WTC11 (cell line): Measurements from ENCODE around the gene MYNN. TPM values are rescaled to one million over a fixed set of nuclear protein-coding genes. Genes with fewer than 3 reads are reported as not detected.

Experiments
- ATAC-seq: fragments of 200-7000 bp; cut with Tn5 transposase; 2 replicates; pipeline ENCODE4 v1.10.0; 2021; ENCODE audit warnings: mild to moderate bottlenecking, moderate library complexity
- CTCF ChIA-PET: fragments of 300-600 bp; sonication (Branson Sonifier 250); formaldehyde crosslinking; loops from one replicate; lab custom pipeline; 2021; ENCODE audit warnings: antibody characterized with exemption; lab: Charles Lee
- POLR2A ChIA-PET: fragments of 350-600 bp; sonication (Branson Sonifier 250); formaldehyde crosslinking; loops from one replicate; lab custom pipeline; 2021; ENCODE audit warnings: antibody characterized with exemption; lab: Charles Lee
- DNase-seq: peaks from one replicate; pipeline ENCODE4 v3.0.0; 2021; ENCODE audit warnings: low spot score
- H3K27ac Mint-ChIP-seq: 2 replicates; pipeline ENCODE4 v1.8.0; 2021; ENCODE audit warnings: mixed read lengths
- H3K27me3 Mint-ChIP-seq: 2 replicates; pipeline ENCODE4 v1.8.0; 2021; ENCODE audit warnings: low read depth, mild to moderate bottlenecking, moderate library complexity, mixed read lengths
- H3K36me3 Mint-ChIP-seq: 2 replicates; pipeline ENCODE4 v1.8.0; 2021; ENCODE audit warnings: mixed read lengths
- H3K4me1 Mint-ChIP-seq: 2 replicates; pipeline ENCODE4 v1.8.0; 2022; ENCODE audit warnings: mixed read lengths
- H3K4me3 Mint-ChIP-seq: 2 replicates; pipeline ENCODE4 v1.8.0; 2021; ENCODE audit warnings: mild to moderate bottlenecking, moderate library complexity, mixed read lengths
- H3K9me3 Mint-ChIP-seq: 2 replicates; pipeline ENCODE4 v1.8.0; 2021; ENCODE audit warnings: mixed read lengths
- ARID4B ChIP-seq: sonication (generic); formaldehyde crosslinking; IDR thresholded peaks from 2 replicates; pipeline ENCODE4 v1.8.0; 2023; ENCODE audit warnings: missing genetic modification reagents, mild to moderate bottlenecking, borderline replicate concordance
- E2F1 ChIP-seq: sonication (generic); formaldehyde crosslinking; IDR thresholded peaks from 2 replicates; pipeline ENCODE4 v1.8.0; 2022; ENCODE audit warnings: mild to moderate bottlenecking, missing genetic modification reagents
- ESRRA ChIP-seq: sonication (generic); formaldehyde crosslinking; IDR thresholded peaks from 2 replicates; pipeline ENCODE4 v1.8.1; 2022; ENCODE audit warnings: mild to moderate bottlenecking, missing genetic modification reagents, borderline replicate concordance
- FOXK1 ChIP-seq: sonication (generic); formaldehyde crosslinking; IDR thresholded peaks from 2 replicates; pipeline ENCODE4 v1.8.0; 2022; ENCODE audit warnings: mild to moderate bottlenecking, moderate library complexity, missing genetic modification reagents
- GTF2I ChIP-seq: fragments of 250-450 bp; sonication (Bioruptor Pico); conservative IDR thresholded peaks from 2 replicates; pipeline ENCODE4 v1.4.0; 2021; ENCODE audit warnings: mild to moderate bottlenecking
- HMGA2 ChIP-seq: fragments of 250-450 bp; sonication (Bioruptor Pico); IDR thresholded peaks from 2 replicates; pipeline ENCODE4 v1.4.0; 2021; ENCODE audit warnings: mild to moderate bottlenecking, moderate library complexity
- JAZF1 ChIP-seq: fragments of 250-450 bp; sonication (Bioruptor Pico); IDR thresholded peaks from 2 replicates; pipeline ENCODE4 v1.9.0; 2021; ENCODE audit warnings: moderate library complexity, mild to moderate bottlenecking, inconsistent platforms
- JUN ChIP-seq: sonication (generic); formaldehyde crosslinking; IDR thresholded peaks from 2 replicates; pipeline ENCODE4 v1.8.0; 2023; ENCODE audit warnings: mild to moderate bottlenecking, missing genetic modification reagents
- OVOL2 ChIP-seq: fragments of 250-450 bp; sonication (Bioruptor Pico); IDR thresholded peaks from 2 replicates; pipeline ENCODE4 v1.9.0; 2021; ENCODE audit warnings: mild to moderate bottlenecking, borderline replicate concordance
- PRDM15 ChIP-seq: sonication (generic); formaldehyde crosslinking; IDR thresholded peaks from 2 replicates; pipeline ENCODE4 v1.8.0; 2022; ENCODE audit warnings: missing genetic modification reagents
- PREB ChIP-seq: sonication (generic); formaldehyde crosslinking; IDR thresholded peaks from 2 replicates; pipeline ENCODE4 v1.8.1; 2022; ENCODE audit warnings: mild to moderate bottlenecking, missing genetic modification reagents, moderate library complexity, borderline replicate concordance
- PRRX2 ChIP-seq: fragments of 250-450 bp; sonication (Bioruptor Pico); IDR thresholded peaks from 2 replicates; pipeline ENCODE4 v1.8.0; 2021; ENCODE audit warnings: mild to moderate bottlenecking
- RELA ChIP-seq: sonication (generic); formaldehyde crosslinking; IDR thresholded peaks from 2 replicates; pipeline ENCODE4 v1.8.1; 2022; ENCODE audit warnings: missing genetic modification reagents, mild to moderate bottlenecking, borderline replicate concordance
- SMAD4 ChIP-seq: sonication (generic); formaldehyde crosslinking; IDR thresholded peaks from 2 replicates; pipeline ENCODE4 v1.8.0; 2022; ENCODE audit warnings: mild to moderate bottlenecking, missing genetic modification reagents
- SP1 ChIP-seq: sonication (generic); formaldehyde crosslinking; conservative IDR thresholded peaks from 2 replicates; pipeline ENCODE4 v1.8.1; 2022; ENCODE audit warnings: missing genetic modification reagents
- TEAD1 ChIP-seq: sonication (generic); formaldehyde crosslinking; IDR thresholded peaks from 2 replicates; pipeline ENCODE4 v1.8.0; 2022; ENCODE audit warnings: mild to moderate bottlenecking, missing genetic modification reagents
- ZBTB21 ChIP-seq: sonication (generic); formaldehyde crosslinking; IDR thresholded peaks from 2 replicates; pipeline ENCODE4 v1.8.1; 2023; ENCODE audit warnings: mild to moderate bottlenecking, missing genetic modification reagents, borderline replicate concordance
- ZNF138 ChIP-seq: sonication (generic); formaldehyde crosslinking; conservative IDR thresholded peaks from 2 replicates; pipeline ENCODE4 v1.8.1; 2022; ENCODE audit warnings: mild to moderate bottlenecking, moderate library complexity, missing genetic modification reagents
- ZNF232 ChIP-seq: sonication (generic); formaldehyde crosslinking; IDR thresholded peaks from 2 replicates; pipeline ENCODE4 v1.8.0; 2022; ENCODE audit warnings: mild to moderate bottlenecking, missing genetic modification reagents
- ZNF281 ChIP-seq: sonication (generic); formaldehyde crosslinking; IDR thresholded peaks from 2 replicates; pipeline ENCODE4 v1.8.0; 2023; ENCODE audit warnings: mild to moderate bottlenecking, missing genetic modification reagents
- ZNF671 ChIP-seq: fragments of 250-450 bp; sonication (Bioruptor Pico); IDR thresholded peaks from 2 replicates; pipeline ENCODE4 v1.8.0; 2021; ENCODE audit warnings: mild to moderate bottlenecking
- total RNA-seq: library from RNA; stranded (reverse); gene quantifications from 3 replicates; pipeline ENCODE4 v1.2.3, GENCODE V29; 2021

Gene MYNN
- total RNA-seq, 1 experiment from 2014 or later: 14.3 TPM

GRCh38 chr3:169771497-169772304, 1.5 kb upstream of the MYNN start (continued):
- TF ChIP-seq PREB (CRISPR knock-in tag): no peak
- TF ChIP-seq ZNF138: no peak
- TF ChIP-seq ARID4B (CRISPR knock-in tag): no peak
- no peak for TF ChIP-seq HMGA2

GRCh38 chr3:169772305-169772896, 795 bp upstream of the MYNN start:
- TF ChIP-seq JUN (CRISPR knock-in tag): no peak
- no peak for TF ChIP-seq ZNF232 (CRISPR knock-in tag)
- TF ChIP-seq FOXK1 (CRISPR knock-in tag): no peak
- TF ChIP-seq OVOL2: no peak
- no peak for TF ChIP-seq SMAD4 (CRISPR knock-in tag)
- no peak for TF ChIP-seq PRRX2 (CRISPR knock-in tag)
- no peak for TF ChIP-seq PRDM15 (CRISPR knock-in tag)
- no peak for TF ChIP-seq RELA (CRISPR knock-in tag)
- no peak for TF ChIP-seq JAZF1
- no peak; the same call in 1 of the 2 replicates for TF ChIP-seq TEAD1 (CRISPR knock-in tag)
- TF ChIP-seq E2F1 (CRISPR knock-in tag): no peak
- TF ChIP-seq ZBTB21 (CRISPR knock-in tag): no peak
- TF ChIP-seq SP1 (CRISPR knock-in tag): no peak
- TF ChIP-seq GTF2I (CRISPR knock-in tag): no peak
- TF ChIP-seq ESRRA: no peak
- TF ChIP-seq ZNF281 (CRISPR knock-in tag): no peak
- TF ChIP-seq ZNF671 (CRISPR knock-in tag): no peak
- Mint-ChIP-seq H3K27ac (peak overlapping the region; percentile 100), H3K4me3 (peak overlapping the region; percentile 98), H3K4me1 (peaks cover 35% of the 10 kb centered on the region), H3K27me3 (no peaks in the 10 kb centered on the region; the same call in 1 of the 2 replicates), H3K36me3 (peaks cover 21% of the 10 kb centered on the region), H3K9me3 (no peaks in the 10 kb centered on the region)
- peak; percentile 40 for ATAC-seq
- ChIA-PET POLR2A (interaction anchor here (0.6 to 1.3 kb wide), 3 partner anchors 8 to 245 kb away, joined by 5 to 12 read pairs (median 5); partner anchors contain the start of genes SEC62 and TERC), CTCF (interaction anchor here (0.6 to 0.9 kb wide), 2 partner anchors 40 to 709 kb away, joined by 3 to 4 read pairs; partner anchors contain the start of genes LRRC34 and LRRIQ4)
- DNase-seq: peak; percentile 63
